ACHN (cell line): ENCODE data around the gene MAN2A1.

Experiments
- DNase-seq: peaks from one replicate; pipeline ENCODE4 v3.0.0-alpha.2; 2015
- in situ Hi-C: cut with HindIII; loops from 2 replicates; pipeline ENCODE4 v1.10.0; 2017; ENCODE audit warnings: low sequenced_read_pairs, low pct_ligation_motif_present, low pct_unique_long_range_greater_than_20kb

Gene MAN2A1

DNA sequence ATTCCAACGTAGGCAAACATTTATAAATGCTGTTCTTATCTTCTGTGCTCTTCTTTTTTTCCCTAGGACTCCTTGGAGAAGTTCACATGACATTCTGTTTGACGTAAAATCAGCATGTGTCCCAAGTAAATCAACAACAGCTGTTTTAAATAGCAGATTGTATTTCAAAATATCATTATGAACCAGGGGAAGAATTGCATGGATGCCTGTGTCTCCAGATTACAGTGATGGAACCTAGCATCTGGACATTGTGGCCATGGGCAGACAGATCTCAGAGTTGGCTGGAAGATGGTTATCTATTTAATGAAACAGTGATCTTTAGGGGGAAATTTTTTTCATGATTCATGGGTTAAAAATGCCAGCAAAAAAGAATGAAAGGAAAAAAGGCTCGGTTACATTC lies 222.0 kb downstream of the MAN2A1 start:
- in situ Hi-C loops: no loop called here
- DNase-seq: no peak

DNA sequence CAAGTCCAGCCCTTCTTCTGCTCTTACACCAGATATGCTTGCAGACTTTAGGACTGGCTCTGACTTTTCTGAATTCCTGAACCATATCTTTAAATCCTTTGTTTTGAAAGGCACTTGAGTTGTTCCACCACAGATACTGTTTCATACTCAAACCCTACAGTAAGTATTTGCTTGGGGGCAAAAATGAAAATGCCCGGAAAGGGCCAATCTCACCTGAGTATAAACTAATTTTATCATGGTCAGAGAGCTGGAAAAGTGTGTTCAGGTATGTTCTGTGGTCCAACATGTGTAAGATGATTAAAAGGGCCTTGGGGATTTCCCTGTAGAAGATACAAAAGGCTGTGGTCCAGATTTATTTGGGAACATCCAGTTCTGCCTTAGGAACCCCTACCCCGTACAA lies 225.2 kb downstream of the MAN2A1 start:
- in situ Hi-C loops: no loop called here
- no peak for DNase-seq

DNA sequence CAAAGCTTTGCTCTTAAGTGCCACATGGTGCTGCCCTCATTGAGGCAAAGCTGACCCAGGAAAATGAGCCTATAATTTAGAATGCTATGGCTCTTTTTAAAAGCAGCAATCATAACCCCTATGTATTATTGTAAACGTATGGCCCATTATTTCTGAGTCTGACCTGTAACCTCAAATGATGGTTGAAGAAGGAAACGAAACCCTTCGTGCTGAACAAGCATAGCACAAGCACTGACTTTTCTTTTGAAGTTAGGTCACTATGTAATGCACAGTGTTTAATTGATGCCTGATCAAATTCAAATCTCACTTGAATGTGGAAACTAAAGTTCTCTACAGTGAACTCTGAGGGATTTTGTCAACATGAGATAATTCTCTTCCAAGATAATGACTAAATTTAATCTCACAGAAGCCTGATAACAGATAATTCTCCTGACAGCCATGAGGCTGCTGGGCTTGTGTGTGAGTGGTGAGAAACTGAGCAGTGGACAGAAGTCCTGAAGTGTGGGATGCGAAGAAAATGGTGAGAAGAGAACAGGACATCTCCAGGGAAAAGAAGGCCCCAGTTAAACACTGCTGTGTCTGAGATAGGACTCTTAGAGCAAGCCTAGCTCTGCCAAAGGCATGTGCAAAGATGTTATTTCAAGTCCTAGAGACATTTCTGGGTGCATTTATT lies 226.9 kb downstream of the MAN2A1 start:
- in situ Hi-C loops: no loop called here
- no peak for DNase-seq
